Airway epithelial cell (primary cell): Measurements from ENCODE around the gene CSF3R. TPM values are rescaled to one million over a fixed set of nuclear protein-coding genes. Genes with fewer than 3 reads are reported as not detected.

ENCODE experiments used
- total RNA-seq: library from RNA; depleted of rRNA; stranded (reverse); fragments of >200 nt; gene quantifications from 2 replicates; pipeline ENCODE4 v1.2.3, GENCODE V29; 2015

The CSF3R gene
- not detected in 2 replicates for total RNA-seq

GRCh38 chr1:36482724-36483388 lies at the start of gene CSF3R:
TSS of gene CSF3R (minus strand) at chr1:36482913. CDS start at chr1:36479496, 3,417 bp downstream.

GRCh38 chr1:36463803-36464604 lies 18.7 kb downstream of the CSF3R start, which contains the start of gene MRPS15:
TSS of gene MRPS15 (minus strand) at chr1:36464384. CDS start at chr1:36464275, 109 bp downstream.

GRCh38 chr1:36450270-36450918 lies 32.3 kb downstream of the CSF3R start, which contains the start of gene OSCP1:
TSS of gene OSCP1 (minus strand) at chr1:36450451. CDS start at chr1:36450369, 82 bp downstream.

Other genes with a start within 250 kb of the CSF3R start
- 5.8 and 7.6 TPM in 2 replicates for gene SH3D21, start 176.5 kb downstream of the CSF3R start, total RNA-seq
- 32.0 and 36.7 TPM in 2 replicates for gene EVA1B, start 159.3 kb downstream of the CSF3R start, total RNA-seq
- 14.4 and 14.5 TPM in 2 replicates for gene STK40, start 97.0 kb downstream of the CSF3R start, total RNA-seq
- gene LSM10, start 85.0 kb downstream of the CSF3R start, total RNA-seq, result 29.7 and 45.2 TPM in 2 replicates
- 6.4 and 11.0 TPM in 2 replicates for gene OSCP1, start 32.5 kb downstream of the CSF3R start, total RNA-seq
- 94.2 and 192 TPM in 2 replicates for gene MRPS15, start 18.5 kb downstream of the CSF3R start, total RNA-seq